Trophoblast cell (in vitro differentiated cells and primary cell): ENCODE measurements around the gene TAS2R60.
"Not testable (repeated sequence)": the region's sequence is repeated elsewhere in the genome, so short reads cannot be mapped to it uniquely, and the experiment has no call there.

Experiments
- DNase-seq, 2 donors: peaks; one replicate each; pipeline ENCODE4 v3.0.0-alpha.2; 2016
- H2AFZ ChIP-seq: 2 replicates; pipeline ENCODE4 v1.6.1; 2013; ENCODE audit warnings: low read length, moderate library complexity, mild to moderate bottlenecking; ENCODE audit not compliant: insufficient read depth, poor library complexity
- H2AK5ac ChIP-seq: 2 replicates; pipeline ENCODE4 v1.6.1; 2013; ENCODE audit warnings: mild to moderate bottlenecking, low read length
- H2BK120ac ChIP-seq: 2 replicates; pipeline ENCODE4 v1.6.1; 2013; ENCODE audit warnings: low read length, mild to moderate bottlenecking, moderate library complexity; ENCODE audit not compliant: insufficient read depth, poor library complexity
- H2BK12ac ChIP-seq: 2 replicates; pipeline ENCODE4 v1.6.1; 2013; ENCODE audit warnings: mild to moderate bottlenecking, low read length, moderate library complexity
- H2BK5ac ChIP-seq: 2 replicates; pipeline ENCODE4 v1.6.1; 2013; ENCODE audit warnings: low read length, low read depth, moderate library complexity, mild to moderate bottlenecking; ENCODE audit not compliant: poor library complexity
- H3K14ac ChIP-seq: 2 replicates; pipeline ENCODE4 v1.6.1; 2013; ENCODE audit warnings: mild to moderate bottlenecking, low read length
- H3K18ac ChIP-seq: 2 replicates; pipeline ENCODE4 v1.6.1; 2013; ENCODE audit warnings: mild to moderate bottlenecking, low read length
- H3K23ac ChIP-seq: 2 replicates; pipeline ENCODE4 v1.6.1; 2013; ENCODE audit warnings: low read length
- H3K27ac ChIP-seq: 2 replicates; pipeline ENCODE4 v1.5.1; 2013; ENCODE audit warnings: low read depth, mild to moderate bottlenecking, inconsistent platforms, low read length, moderate library complexity
- H3K27me3 ChIP-seq: 2 replicates; pipeline ENCODE4 v1.6.1; 2013; ENCODE audit warnings: inconsistent platforms, mild to moderate bottlenecking, low read length, moderate library complexity; ENCODE audit not compliant: insufficient read depth
- H3K36me3 ChIP-seq, 2 experiments: 1 replicate in 1 of 2; 2 replicates in 1 of 2; pipeline ENCODE4 v1.6.1; 2013; ENCODE audit warnings: low read length in 2 of 2, mild to moderate bottlenecking in 2 of 2, moderate library complexity in 1 of 2; ENCODE audit not compliant: insufficient read depth in 2 of 2, control insufficient read depth in 1 of 2
- H3K4ac ChIP-seq: 2 replicates; pipeline ENCODE4 v1.6.1; 2013; ENCODE audit warnings: low read depth, mild to moderate bottlenecking, low read length, moderate library complexity
- H3K4me1 ChIP-seq, 2 experiments: 1 replicate in 1 of 2; 2 replicates in 1 of 2; pipeline ENCODE4 v1.6.1; 2013; ENCODE audit warnings: low read length in 2 of 2, mild to moderate bottlenecking in 2 of 2, moderate library complexity in 1 of 2; ENCODE audit not compliant: insufficient read depth in 2 of 2, control insufficient read depth in 1 of 2
- H3K4me2 ChIP-seq: 2 replicates; pipeline ENCODE4 v1.6.1; 2013; ENCODE audit warnings: inconsistent platforms, mild to moderate bottlenecking, low read length, moderate library complexity
- H3K4me3 ChIP-seq: 2 replicates; pipeline ENCODE4 v1.5.1; 2013; ENCODE audit warnings: mild to moderate bottlenecking, low read depth, low read length, inconsistent platforms
- H3K79me1 ChIP-seq: one replicate; pipeline ENCODE4 v1.6.1; 2013; ENCODE audit warnings: low read length
- H3K79me2 ChIP-seq: 2 replicates; pipeline ENCODE4 v1.6.1; 2013; ENCODE audit warnings: low read length, mild to moderate bottlenecking; ENCODE audit not compliant: control insufficient read depth, insufficient read depth, poor library complexity
- H3K9ac ChIP-seq: 2 replicates; pipeline ENCODE4 v1.6.1; 2013; ENCODE audit warnings: mild to moderate bottlenecking, low read length
- H3K9me3 ChIP-seq: 2 replicates; pipeline ENCODE4 v1.6.1; 2013; ENCODE audit warnings: low read depth, mild to moderate bottlenecking, control low read depth, inconsistent platforms, low read length; ENCODE audit not compliant: insufficient read depth
- H4K12ac ChIP-seq: 2 replicates; pipeline ENCODE4 v1.6.1; 2013; ENCODE audit warnings: low read depth, mild to moderate bottlenecking, low read length, moderate library complexity
- H4K8ac ChIP-seq: 2 replicates; pipeline ENCODE4 v1.6.1; 2013; ENCODE audit warnings: low read depth, mild to moderate bottlenecking, low read length, moderate library complexity
- H4K91ac ChIP-seq: one replicate; pipeline ENCODE4 v1.6.1; 2013; ENCODE audit warnings: low read depth, mild to moderate bottlenecking, low read length, moderate library complexity
- WGBS: extraction: QIAGEN DNeasy Blood & Tissue Kit; methylation state at CpG from one replicate; pipeline ENCODE4 v1.1.7; 2013; ENCODE audit warnings: missing lambda C conversion rate; ENCODE audit not compliant: insufficient read length, insufficient coverage; ENCODE audit errors: extremely low coverage; 5-methylcytosine and 5-hydroxymethylcytosine counted together

TAS2R60 gene

GRCh38 chr7:143418681-143419458, 24.4 kb upstream of the TAS2R60 start:
- Histone ChIP-seq H3K27ac (no peak overlapping the region), H3K36me3 (no peaks in the 10 kb centered on the region), H2BK12ac (no peak overlapping the region), H3K4me1 (no peaks in the 10 kb centered on the region), H3K14ac (no peak overlapping the region), H3K23ac (no peak overlapping the region), H2BK5ac (no peak overlapping the region), H3K9ac (no peak overlapping the region), H2AK5ac (no peak overlapping the region), H4K12ac (no peak overlapping the region), H3K4ac (no peak overlapping the region), H3K9me3 (peaks cover 5% of the 10 kb centered on the region), H4K8ac (no peak overlapping the region), H2BK120ac (no peak overlapping the region), H3K27me3 (no peaks in the 10 kb centered on the region), H3K4me2 (no peak overlapping the region), H3K4me3 (no peak overlapping the region), H2AFZ (no peak overlapping the region), H3K79me1 (no peaks in the 10 kb centered on the region), H4K91ac (no peak overlapping the region), H3K79me2 (no peaks in the 10 kb centered on the region), H3K18ac (no peak overlapping the region)
- no CpG with 5 or more reads among the region's 11 CpGs for WGBS
- no peak for DNase-seq

- no peak for DNase-seq
- no peaks in the 10 kb centered on the region for H3K36me3 ChIP-seq
- no peak overlapping the region for H3K23ac ChIP-seq
- H3K4me1 ChIP-seq, result no peaks in the 10 kb centered on the region
- H3K27ac ChIP-seq, result no peak overlapping the region
- H2AK5ac ChIP-seq, result no peak overlapping the region
- no peak overlapping the region for H2BK5ac ChIP-seq
- no peaks in the 10 kb centered on the region for H3K79me2 ChIP-seq
- H3K9ac ChIP-seq, result no peak overlapping the region
- H3K4me2 ChIP-seq, result no peak overlapping the region
- no peak overlapping the region for H2BK12ac ChIP-seq
- H4K8ac ChIP-seq, result no peak overlapping the region
- no peaks in the 10 kb centered on the region for H3K27me3 ChIP-seq
- peaks cover 5% of the 10 kb centered on the region for H3K9me3 ChIP-seq
- no peak overlapping the region for H4K91ac ChIP-seq
- H3K14ac ChIP-seq, result no peak overlapping the region
- H3K4ac ChIP-seq, result no peak overlapping the region
- no peak overlapping the region for H3K18ac ChIP-seq
- H3K4me3 ChIP-seq, result no peak overlapping the region
- no peaks in the 10 kb centered on the region for H3K79me1 ChIP-seq
- H2AFZ ChIP-seq, result no peak overlapping the region
- WGBS, result no CpG with 5 or more reads among the region's 4 CpGs
- no peak overlapping the region for H4K12ac ChIP-seq
- H2BK120ac ChIP-seq, result no peak overlapping the region
These were observed 23.4 kb upstream of the TAS2R60 start for GRCh38 chr7:143419880-143420279.

- H3K27me3 ChIP-seq, H3K14ac ChIP-seq, H3K23ac ChIP-seq, H3K4ac ChIP-seq, H2BK12ac ChIP-seq, H3K79me2 ChIP-seq, DNase-seq, H4K8ac ChIP-seq, H3K4me2 ChIP-seq, H3K4me3 ChIP-seq, H3K79me1 ChIP-seq, H4K12ac ChIP-seq, H3K27ac ChIP-seq, H3K9me3 ChIP-seq, H2AK5ac ChIP-seq, H2BK5ac ChIP-seq, H2AFZ ChIP-seq, H3K18ac ChIP-seq, H3K4me1 ChIP-seq, H4K91ac ChIP-seq, H3K9ac ChIP-seq, H2BK120ac ChIP-seq, H3K36me3 ChIP-seq: not testable (repeated sequence)
- WGBS, result no CpG with 5 or more reads among the region's 3 CpGs
These were observed 22.6 kb upstream of the TAS2R60 start for GRCh38 chr7:143420624-143421023.

- Histone ChIP-seq H3K27me3 (no peaks in the 10 kb centered on the region), H3K79me2 (no peaks in the 10 kb centered on the region), H2BK120ac (no peak overlapping the region), H3K23ac (no peak overlapping the region), H3K18ac (no peak overlapping the region), H3K27ac (no peak overlapping the region), H4K91ac (no peak overlapping the region), H3K14ac (no peak overlapping the region), H3K9me3 (peaks cover 5% of the 10 kb centered on the region), H3K4ac (no peak overlapping the region), H2AFZ (no peak overlapping the region), H3K4me1 (no peaks in the 10 kb centered on the region), H3K36me3 (no peaks in the 10 kb centered on the region), H4K12ac (no peak overlapping the region), H3K9ac (no peak overlapping the region), H3K79me1 (no peaks in the 10 kb centered on the region), H2AK5ac (no peak overlapping the region), H2BK5ac (no peak overlapping the region), H3K4me2 (no peak overlapping the region), H4K8ac (no peak overlapping the region), H2BK12ac (no peak overlapping the region), H3K4me3 (no peak overlapping the region)
- WGBS, result no CpG with 5 or more reads among the region's 3 CpGs
- DNase-seq, result no peak
These were observed 21.2 kb upstream of the TAS2R60 start for GRCh38 chr7:143422033-143422432.
